HG02981 (cell line): ENCODE data around the gene CXorf58.

Experiments
- ATAC-seq: cut with Tn5 transposase; IDR thresholded peaks from one replicate; pipeline ENCODE4 v1.9.1; 2021; ENCODE audit warnings: mild to moderate bottlenecking, moderate library complexity; ENCODE audit not compliant: unreplicated experiment

The CXorf58 gene

GRCh38 chrX:23898412-23898959, 9.3 kb upstream of the CXorf58 start:
- no peak for ATAC-seq

DNA sequence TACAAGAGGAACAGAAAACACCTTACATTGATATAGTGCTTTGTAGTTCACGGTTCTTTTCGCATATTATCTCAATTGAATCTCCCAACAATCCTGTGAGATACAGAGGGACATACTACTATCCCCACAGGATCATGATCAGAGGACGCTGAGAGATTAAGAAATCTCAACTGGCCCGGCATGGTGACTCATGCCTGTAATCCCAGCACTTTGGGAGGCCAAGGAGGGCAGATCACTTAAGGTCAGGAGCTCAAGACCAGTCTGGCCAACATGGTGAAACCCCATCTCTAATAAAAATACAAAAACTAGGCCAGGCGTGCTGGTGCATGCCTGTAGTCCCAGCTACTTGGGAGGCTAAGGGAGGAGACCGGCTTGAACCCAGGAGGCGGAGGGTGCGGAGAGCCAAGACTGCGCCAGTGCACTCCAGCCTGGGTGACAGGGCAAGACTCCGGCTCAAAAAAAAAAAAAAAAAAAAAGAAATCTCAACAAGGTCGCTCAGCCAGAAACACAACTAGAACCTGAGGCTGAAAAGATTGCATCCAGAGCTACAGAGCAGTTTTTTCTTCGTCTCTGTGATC, 7.5 kb upstream of the CXorf58 start:
- ATAC-seq = no peak

- peak; percentile 44 for ATAC-seq
Observed at GRCh38 chrX:23901060-23901459, 6.7 kb upstream of the CXorf58 start.

DNA sequence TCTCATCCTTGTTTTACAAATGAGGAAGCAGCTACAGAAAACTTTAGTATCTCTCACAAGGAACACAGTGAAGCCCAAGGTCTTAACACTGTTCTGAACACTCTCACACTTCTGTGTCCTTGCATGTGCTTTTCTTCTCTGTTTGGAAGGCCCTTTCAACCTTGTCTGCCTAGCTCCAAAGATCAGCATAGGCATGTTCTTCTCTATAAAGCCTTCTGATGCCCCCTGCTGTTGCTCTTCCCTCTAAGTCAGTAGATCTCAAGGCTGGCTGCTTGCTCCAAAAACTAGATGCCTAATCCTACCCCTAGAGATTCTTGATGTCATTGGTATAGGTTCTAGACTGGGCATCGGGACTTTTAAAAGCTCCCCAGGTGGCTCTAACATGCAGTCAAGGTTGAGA, 6.0 kb upstream of the CXorf58 start:
- peak; percentile 64 for ATAC-seq

DNA sequence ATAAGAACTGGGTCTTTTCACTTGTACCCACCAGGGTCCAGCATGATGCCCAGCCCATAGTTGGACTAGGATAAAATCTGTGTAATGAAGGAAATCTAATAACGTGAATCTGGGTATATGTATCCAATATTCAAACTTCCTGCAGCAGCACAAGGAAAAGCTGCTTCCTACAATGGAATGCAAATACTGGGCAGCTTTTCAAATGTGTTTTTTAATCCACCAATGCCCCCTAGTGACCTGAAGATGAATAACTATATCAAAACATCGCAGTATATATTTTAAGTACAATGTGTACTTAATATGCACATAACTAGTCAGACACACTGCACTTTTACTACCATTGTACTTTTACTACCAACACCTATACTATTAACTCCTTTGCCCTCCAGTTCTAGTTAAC, 5.4 kb upstream of the CXorf58 start:
- no peak for ATAC-seq

GRCh38 chrX:23904096-23904495, 3.7 kb upstream of the CXorf58 start:
- no peak for ATAC-seq

GRCh38 chrX:23907111-23907497, 702 bp upstream of the CXorf58 start:
- peak; percentile 1 for ATAC-seq

DNA sequence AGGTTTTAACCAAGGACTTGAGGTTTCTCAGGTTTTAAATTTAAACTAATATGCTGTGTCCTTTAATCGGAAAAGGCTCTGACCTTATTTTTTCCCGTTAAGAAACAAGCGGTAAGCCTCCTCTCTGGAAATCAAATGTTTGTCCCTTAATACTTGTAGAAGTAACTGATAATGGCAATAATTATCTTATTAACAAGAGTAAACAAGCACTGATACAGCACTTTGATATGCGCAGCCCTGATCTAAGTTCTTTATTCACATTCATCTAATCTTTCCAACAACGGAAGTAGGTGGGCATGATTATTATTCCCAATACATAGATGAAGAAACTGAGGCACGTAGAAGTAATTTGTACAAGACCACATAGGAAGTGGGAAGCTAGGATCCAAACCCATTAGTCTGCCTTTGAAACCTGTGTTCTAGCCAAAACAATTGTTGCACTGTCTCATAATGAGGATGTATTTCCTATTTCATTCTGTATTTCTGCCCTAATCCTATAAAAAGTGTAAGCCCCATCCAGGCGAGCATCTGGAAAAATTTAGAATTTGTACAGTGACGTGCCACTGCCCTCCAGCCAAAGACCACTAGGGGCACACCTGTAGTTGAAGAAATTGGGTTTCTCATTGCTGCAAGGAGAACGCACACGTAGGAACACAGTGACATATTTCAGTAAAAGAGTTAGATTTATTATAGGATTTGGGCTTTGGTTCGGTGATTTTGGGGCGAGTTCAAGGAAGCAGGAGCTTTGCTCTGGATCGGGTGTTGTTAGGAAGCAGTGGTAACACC, 606 bp downstream of the CXorf58 start:
- no peak for ATAC-seq

- ATAC-seq = no peak
Observed at GRCh38 chrX:23911126-23911835, 3.5 kb downstream of the CXorf58 start.

DNA sequence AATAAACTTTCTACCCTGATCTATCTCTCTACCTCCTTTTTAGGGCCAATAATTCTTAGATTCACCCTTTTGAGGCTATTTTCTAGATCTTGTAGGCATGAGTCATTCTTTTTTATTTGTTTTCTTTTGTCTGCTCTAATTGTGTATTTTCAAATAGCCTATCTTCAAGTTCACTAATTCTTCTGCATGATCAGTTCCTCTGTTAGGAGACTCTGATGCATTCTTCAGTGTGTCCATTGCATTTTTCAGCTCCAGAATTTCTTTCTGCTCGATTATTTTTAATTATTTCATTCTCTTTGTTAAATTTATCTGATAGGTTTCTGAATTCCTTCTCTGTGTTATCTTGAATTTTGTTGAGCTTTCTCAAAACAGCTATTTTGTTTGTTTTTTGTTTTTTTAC, 11.3 kb downstream of the CXorf58 start:
- no peak for ATAC-seq

DNA sequence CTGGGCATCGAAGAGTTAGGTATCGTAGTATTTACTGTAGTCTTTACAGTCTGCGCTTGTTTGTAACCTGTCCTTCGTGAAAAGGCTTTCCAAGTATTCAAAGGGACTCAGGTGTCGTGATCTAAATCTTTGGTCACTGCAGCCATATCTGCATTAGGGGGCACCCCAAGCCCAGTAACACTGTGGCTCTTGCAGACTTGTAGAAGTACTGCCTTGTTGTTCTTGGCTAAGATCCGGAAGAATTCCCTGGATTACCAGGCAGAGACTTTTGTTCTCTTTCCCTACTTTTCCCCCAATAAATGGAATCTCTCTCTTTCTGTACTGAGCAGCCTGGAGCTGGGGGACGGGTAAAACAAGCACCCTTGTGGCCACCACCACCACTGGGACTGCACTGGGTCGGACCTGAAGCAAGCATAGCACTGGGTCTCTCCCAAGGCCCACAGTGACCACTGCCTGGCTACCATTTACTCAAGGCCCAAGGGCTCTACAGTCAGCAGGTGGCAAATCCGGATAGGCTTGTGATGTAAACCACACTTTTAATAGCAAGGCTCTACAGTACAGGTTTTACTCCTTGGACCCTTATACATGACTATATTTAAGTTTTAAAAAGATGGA, 12.0 kb downstream of the CXorf58 start:
- no peak for ATAC-seq

DNA sequence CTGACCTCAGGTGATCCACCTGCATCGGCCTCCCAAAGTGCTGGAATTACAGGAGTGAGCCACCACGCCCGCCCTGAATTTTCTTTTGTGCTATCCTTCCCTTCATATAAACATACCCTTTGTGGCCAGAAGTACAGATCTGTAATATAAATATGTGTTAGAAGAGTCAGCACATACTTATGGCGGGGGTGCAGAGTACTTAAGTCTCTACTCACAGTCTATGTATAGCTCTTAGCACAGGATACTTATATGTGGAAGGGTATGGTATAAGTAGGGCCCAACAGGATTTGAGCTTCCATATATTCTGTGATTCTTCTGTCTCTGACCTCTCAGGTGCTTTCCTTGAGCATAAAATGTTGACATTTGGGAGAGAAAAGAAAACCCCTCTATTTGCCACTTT, 18.2 kb downstream of the CXorf58 start:
- ATAC-seq = no peak

DNA sequence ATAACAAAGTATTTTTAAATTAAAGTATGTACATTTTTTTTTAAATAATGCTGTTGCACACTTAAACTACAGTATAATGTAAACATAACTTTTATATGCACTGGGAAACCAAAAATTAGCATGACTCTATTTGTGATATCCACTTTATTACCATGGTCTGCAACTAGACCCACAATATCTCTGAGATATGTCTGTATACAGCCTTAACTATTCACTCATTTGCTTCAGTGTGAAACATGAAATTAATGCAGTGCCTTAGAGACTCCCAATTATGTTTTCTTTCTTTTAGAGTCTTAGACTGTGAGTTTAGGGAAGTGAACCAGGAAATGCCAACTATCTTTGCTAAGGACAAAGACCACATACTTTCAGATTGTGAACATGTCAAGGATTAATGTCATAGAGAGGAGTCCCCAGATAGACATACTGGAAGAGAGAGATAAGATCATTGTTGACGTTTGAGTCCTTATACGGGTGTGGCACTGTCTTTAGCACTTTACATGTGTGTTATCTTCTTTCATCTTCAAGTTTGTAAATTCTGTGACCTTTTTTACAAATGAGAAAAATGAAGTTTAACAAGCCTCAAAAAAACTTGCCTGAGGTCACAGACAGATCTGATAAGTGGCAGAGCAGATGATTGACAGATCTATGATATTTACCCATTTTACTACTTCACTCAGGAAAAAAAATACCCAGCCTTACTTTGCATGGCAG, 23.2 kb downstream of the CXorf58 start:
- no peak for ATAC-seq

DNA sequence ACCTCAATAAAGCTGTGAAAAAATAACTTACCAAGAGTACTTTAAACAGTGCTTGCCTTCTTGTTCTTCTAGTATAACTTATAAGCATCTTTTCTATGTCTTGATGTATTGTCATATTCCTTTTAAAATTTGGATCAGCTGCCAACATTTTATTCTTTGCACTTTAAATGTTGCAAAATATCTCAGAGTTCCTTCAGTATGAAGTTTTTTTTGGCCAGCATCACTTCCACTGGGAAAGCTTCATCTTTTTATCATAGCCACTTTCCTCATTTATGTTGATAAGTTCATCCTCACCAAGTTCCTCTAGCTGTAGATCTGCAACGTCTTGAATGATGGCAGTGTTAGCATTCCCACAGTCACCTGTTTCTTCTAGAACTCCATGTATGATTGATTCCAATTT, 24.2 kb downstream of the CXorf58 start:
- no peak for ATAC-seq

GRCh38 chrX:23935106-23935505, 27.3 kb downstream of the CXorf58 start:
- no peak for ATAC-seq

GRCh38 chrX:23936180-23936579, 28.4 kb downstream of the CXorf58 start:
- no peak for ATAC-seq

DNA sequence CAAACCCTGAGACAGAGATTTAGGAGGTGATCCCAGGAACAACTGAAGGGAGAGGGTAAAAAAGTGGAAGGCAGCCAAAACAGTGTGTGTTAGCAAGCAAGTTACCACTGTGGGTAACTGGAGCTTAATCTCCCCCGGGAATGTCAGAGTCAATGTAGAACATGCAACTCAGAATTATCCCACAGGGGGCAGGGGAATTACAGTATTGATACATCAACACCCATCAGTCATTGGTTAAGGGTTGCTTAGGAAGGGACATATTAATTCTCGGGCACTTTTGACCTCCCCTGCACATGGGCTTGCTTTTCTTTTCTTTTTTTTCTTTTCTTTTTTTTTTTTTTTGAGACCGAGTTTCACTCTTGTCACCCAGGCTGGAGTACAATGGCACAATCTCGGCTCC, 29.3 kb downstream of the CXorf58 start:
- no peak for ATAC-seq

DNA sequence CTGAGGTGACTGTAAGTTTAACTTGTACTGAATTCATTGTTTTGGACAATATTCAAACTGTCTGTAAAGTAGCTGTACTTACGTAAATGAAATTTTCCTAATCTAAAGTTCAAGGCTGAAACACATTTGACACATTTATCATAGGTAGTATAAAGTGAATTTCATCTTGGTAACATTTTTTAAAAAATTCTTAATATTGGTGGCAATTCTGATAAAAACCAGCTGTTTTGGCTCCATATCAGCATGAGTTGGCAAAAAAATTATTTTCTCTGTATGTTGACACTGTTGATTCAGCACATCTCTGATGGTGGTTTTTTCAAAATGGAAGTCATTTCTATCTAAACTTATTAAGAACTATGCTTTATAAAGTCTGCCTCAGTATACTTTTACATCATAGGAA, 30.9 kb downstream of the CXorf58 start:
- ATAC-seq = no peak

DNA sequence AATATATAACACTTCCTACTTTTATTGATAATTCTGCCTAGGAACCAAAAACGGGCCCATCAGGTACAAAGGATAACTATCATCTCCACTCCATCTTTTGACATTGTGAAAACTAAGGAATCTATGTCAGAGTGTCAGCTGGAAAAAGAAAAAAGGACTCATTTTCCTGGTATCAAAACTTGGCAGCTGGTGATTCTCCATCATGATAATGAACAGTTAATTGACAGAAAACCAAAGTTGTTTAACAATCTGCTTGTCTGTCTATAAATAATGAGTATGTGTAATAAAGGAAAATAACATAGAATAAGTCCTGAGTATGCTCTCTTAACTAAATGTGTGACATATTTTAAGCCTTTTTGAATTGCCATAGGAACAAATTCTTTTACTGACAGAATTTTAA, 31.4 kb downstream of the CXorf58 start:
- no peak for ATAC-seq

GRCh38 chrX:23944234-23944633, 36.4 kb downstream of the CXorf58 start:
- ATAC-seq = no peak

DNA sequence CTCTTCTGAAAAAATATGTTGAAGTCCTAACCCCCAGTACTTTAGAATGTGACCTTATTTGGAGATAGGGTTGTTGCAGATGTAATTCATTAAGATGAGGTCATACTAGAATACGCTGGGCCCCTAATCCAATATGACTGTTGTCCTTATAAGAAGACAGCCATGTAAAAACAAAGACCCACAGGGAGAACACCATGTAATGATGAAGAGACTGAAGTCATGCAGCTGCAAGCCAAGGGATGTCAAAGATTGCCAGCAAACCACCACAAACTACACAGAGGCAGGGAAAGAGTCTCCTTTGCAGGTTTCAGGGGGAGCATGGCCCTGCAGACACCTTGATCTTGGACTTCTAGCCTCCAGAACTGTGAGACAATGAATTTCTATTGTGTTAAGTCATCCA, 37.4 kb downstream of the CXorf58 start:
- ATAC-seq = no peak
